Measurements from ENCODE around the gene ACTR1A.

ACTR1A gene

GRCh38 chr10:102484021-102484420 is 18.5 kb downstream of the ACTR1A start:
- no peak for DNase-seq (ENCODE audit: low read depth)
- TF ChIP-seq CTCF (conservative IDR thresholded peaks at IDR 0.05; ENCODE audit: low read length) = no peak
- no peak overlapping the region for H3K4me3 ChIP-seq (ENCODE audit: low read length)

GRCh38 chr10:102480396-102480795 is 22.1 kb downstream of the ACTR1A start:
- H3K4me3 ChIP-seq (ENCODE audit: low read length) = no peak overlapping the region
- TF ChIP-seq CTCF (conservative IDR thresholded peaks at IDR 0.05; ENCODE audit: low read length) = no peak

GRCh38 chr10:102479651-102480050 is 22.9 kb downstream of the ACTR1A start:
- TF ChIP-seq CTCF (conservative IDR thresholded peaks at IDR 0.05; ENCODE audit: low read length) = no peak
- no peak for DNase-seq (ENCODE audit: low read depth)
- no peak overlapping the region for H3K4me3 ChIP-seq (ENCODE audit: low read length)

More at GRCh38 chr10:102480396-102480795, 22.1 kb downstream of the ACTR1A start:
- DNase-seq (ENCODE audit: low read depth) = no peak

- no peak overlapping the region for H3K4me3 ChIP-seq (ENCODE audit: low read length)
- no peak for DNase-seq (ENCODE audit: low read depth)
- no peak for TF ChIP-seq CTCF (conservative IDR thresholded peaks at IDR 0.05; ENCODE audit: low read length)
Measured at GRCh38 chr10:102476466-102477141, 25.9 kb downstream of the ACTR1A start.

GRCh38 chr10:102475451-102476040 is 27.0 kb downstream of the ACTR1A start:
- DNase-seq (ENCODE audit: low read depth) = no peak
- H3K4me3 ChIP-seq (ENCODE audit: low read length) = no peak overlapping the region
- TF ChIP-seq CTCF (conservative IDR thresholded peaks at IDR 0.05; ENCODE audit: low read length) = no peak

- no peak for DNase-seq (ENCODE audit: low read depth)
- no peak for TF ChIP-seq CTCF (conservative IDR thresholded peaks at IDR 0.05; ENCODE audit: low read length)
- H3K4me3 ChIP-seq (ENCODE audit: low read length) = no peak overlapping the region
Measured at GRCh38 chr10:102473445-102474331, 28.8 kb downstream of the ACTR1A start.
